Peyer's patch (tissue), 4 donors: ENCODE measurements around the gene WNK4. TPM values are rescaled to one million over a fixed set of nuclear protein-coding genes. Genes with fewer than 3 reads are reported as not detected.

ENCODE experiments used
- DNase-seq, 3 donors: peaks; one replicate each; pipeline ENCODE4 v3.0.0-alpha.2; 2017 to 2019
- H3K27ac ChIP-seq, 4 donors: fragments of 200-600 bp; sonication (generic); one replicate each; pipeline ENCODE4 v1.5.1; 2016 to 2019
- H3K27me3 ChIP-seq, 2 donors: fragments of 200-600 bp; sonication (generic); one replicate each; pipeline ENCODE4 v1.5.1; 2019
- H3K36me3 ChIP-seq, 3 donors: fragments of 200-600 bp; sonication (generic); one replicate each; pipeline ENCODE4 v1.5.1; 2016 to 2019
- H3K4me1 ChIP-seq, 4 donors: fragments of 200-600 bp; sonication (generic); one replicate each; pipeline ENCODE4 v1.5.1; 2016 to 2019
- H3K4me3 ChIP-seq, 4 donors: fragments of 200-600 bp; sonication (generic); 1 replicate in 3 of 4; 2 replicates in 1 of 4; pipeline ENCODE4 v1.5.1; 2016 to 2019; ENCODE audit warnings: mild to moderate bottlenecking in 1 of 4
- H3K9me3 ChIP-seq, 4 donors: fragments of 200-600 bp; sonication (generic); one replicate each; pipeline ENCODE4 v1.5.1; 2016 to 2019; ENCODE audit warnings: mild to moderate bottlenecking in 1 of 4
- POLR2A ChIP-seq, 2 donors: fragments of 450-650 bp; IDR thresholded peaks; one replicate each; pipeline ENCODE4 v1.5.1; 2017; ENCODE audit warnings: antibody characterized with exemption in 2 of 2, mild to moderate bottlenecking in 2 of 2, moderate library complexity in 2 of 2
- total RNA-seq, 4 donors: library from RNA; depleted of rRNA; stranded (reverse); fragments of >200 nt; gene quantifications; one replicate each; pipeline ENCODE4 v1.1.0, GENCODE V29; 2016
- TF ChIP-seq, protein P1 (sequence below), 6 experiments: fragments of 450-650 bp in 4 of 6; fragments of 200-600 bp in 2 of 6; sonication (generic) in 1 of 6; IDR thresholded peaks; one replicate each; pipeline ENCODE4 v1.5.1; 2017 to 2019; ENCODE audit warnings: antibody characterized with exemption in 6 of 6, mild to moderate bottlenecking in 3 of 6, moderate library complexity in 1 of 6

WNK4 gene
- total RNA-seq, 4 donors from 2014 or later, result 7.2 to 56.0 (median 28.7) TPM

DNA sequence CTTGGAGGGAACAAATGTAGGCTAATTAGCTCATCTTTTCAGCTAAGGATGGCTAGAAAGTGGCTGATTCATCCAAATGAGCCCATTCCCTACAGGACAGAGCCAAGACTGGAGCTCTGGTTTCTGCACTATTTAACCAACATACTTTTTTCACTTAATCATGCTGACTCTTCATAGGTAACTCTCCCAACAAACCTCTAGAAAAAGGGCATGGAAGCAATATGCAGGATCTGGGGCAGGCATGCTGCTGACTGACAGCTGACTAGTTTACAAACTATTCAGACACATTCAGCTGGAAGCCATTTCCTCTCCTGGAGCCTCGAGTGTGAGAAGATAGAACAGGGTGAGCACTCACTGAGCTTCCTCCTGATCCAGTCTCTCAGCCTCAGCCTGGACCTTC, 37.5 kb downstream of the WNK4 start:
- Histone ChIP-seq H3K27ac (no peak overlapping the region), H3K4me3 (no peak overlapping the region), H3K4me1 (peaks cover 0 to 10% (median 2%) of the 10 kb centered on the region in 4 donors), H3K27me3 (no peaks in the 10 kb centered on the region), H3K36me3 (peaks cover 0 to 95% (median 0%) of the 10 kb centered on the region in 3 donors), H3K9me3 (no peaks in the 10 kb centered on the region)
- no peak for DNase-seq
- TF ChIP-seq, protein P1, sequence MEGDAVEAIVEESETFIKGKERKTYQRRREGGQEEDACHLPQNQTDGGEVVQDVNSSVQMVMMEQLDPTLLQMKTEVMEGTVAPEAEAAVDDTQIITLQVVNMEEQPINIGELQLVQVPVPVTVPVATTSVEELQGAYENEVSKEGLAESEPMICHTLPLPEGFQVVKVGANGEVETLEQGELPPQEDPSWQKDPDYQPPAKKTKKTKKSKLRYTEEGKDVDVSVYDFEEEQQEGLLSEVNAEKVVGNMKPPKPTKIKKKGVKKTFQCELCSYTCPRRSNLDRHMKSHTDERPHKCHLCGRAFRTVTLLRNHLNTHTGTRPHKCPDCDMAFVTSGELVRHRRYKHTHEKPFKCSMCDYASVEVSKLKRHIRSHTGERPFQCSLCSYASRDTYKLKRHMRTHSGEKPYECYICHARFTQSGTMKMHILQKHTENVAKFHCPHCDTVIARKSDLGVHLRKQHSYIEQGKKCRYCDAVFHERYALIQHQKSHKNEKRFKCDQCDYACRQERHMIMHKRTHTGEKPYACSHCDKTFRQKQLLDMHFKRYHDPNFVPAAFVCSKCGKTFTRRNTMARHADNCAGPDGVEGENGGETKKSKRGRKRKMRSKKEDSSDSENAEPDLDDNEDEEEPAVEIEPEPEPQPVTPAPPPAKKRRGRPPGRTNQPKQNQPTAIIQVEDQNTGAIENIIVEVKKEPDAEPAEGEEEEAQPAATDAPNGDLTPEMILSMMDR (IDR thresholded peaks at IDR 0.05), result no peak
- no peak for TF ChIP-seq POLR2A (IDR thresholded peaks at IDR 0.05)

DNA sequence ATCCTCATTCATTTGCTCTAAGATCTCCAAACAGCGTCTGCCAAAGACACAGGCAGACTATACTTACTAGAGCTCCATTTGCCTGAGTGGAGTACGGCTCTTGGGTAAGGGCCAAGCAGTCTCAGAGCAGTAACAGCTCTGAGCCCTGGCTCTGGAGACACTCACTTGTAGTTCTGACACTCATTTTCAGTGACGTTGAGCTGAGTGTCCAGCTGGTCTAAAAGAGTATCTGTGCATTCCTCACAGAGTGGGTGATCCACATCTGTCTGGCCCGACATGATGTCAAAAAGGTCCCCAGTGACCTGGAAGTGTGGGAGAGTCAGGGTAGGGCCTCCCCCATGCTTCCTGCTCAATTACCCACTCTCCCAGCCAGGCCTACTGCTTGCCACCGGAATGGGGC, 38.0 kb downstream of the WNK4 start:
- no peak for DNase-seq
- peaks cover 0 to 90% (median 0%) of the 10 kb centered on the region in 3 donors for H3K36me3 ChIP-seq
- H3K9me3 ChIP-seq, result no peaks in the 10 kb centered on the region
- no peak overlapping the region for H3K4me3 ChIP-seq
- no peaks in the 10 kb centered on the region for H3K27me3 ChIP-seq
- H3K27ac ChIP-seq, result no peak overlapping the region
- TF ChIP-seq, protein P1 (IDR thresholded peaks at IDR 0.05), result no peak
- H3K4me1 ChIP-seq, result peaks cover 0 to 15% (median 5%) of the 10 kb centered on the region in 4 donors

DNA sequence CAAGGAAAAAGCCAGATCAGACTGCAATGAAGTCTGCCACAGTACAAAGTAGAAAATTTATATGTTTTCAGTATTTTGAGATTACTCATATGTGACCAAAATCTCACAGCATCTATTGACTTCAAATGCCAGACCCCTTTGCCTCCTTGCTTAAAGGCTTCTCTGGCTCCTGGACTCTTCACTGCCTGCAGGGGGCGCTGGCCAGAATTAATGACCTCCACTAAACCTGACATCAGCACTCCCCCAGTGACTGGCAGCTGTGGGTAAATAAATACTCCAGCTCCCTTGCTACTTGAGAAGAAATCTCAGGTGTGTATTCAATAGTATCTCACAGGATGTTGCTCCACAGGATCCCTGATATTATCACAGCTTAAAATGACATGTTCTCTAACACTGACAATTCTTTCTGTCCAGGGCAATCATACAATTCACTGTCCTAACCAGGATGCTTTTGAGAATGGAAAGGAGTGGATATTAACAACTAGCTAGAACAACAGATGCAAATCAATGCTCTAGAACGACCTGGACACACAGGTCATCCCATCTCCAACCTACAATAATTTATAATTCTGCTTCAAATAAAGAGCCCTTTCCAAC, 39.6 kb downstream of the WNK4 start:
- Histone ChIP-seq H3K9me3 (no peaks in the 10 kb centered on the region), H3K27ac (no peak overlapping the region), H3K27me3 (no peaks in the 10 kb centered on the region), H3K36me3 (peaks cover 0 to 73% (median 0%) of the 10 kb centered on the region in 3 donors), H3K4me3 (no peak overlapping the region), H3K4me1 (peaks cover 0 to 17% (median 9%) of the 10 kb centered on the region in 4 donors)
- DNase-seq, result peak; percentile 46 to 80 (median 72)
- TF ChIP-seq, protein P1 (IDR thresholded peaks at IDR 0.05), result peak; percentile 4 to 64 (median 52)
- TF ChIP-seq POLR2A (IDR thresholded peaks at IDR 0.05), result no peak

DNA sequence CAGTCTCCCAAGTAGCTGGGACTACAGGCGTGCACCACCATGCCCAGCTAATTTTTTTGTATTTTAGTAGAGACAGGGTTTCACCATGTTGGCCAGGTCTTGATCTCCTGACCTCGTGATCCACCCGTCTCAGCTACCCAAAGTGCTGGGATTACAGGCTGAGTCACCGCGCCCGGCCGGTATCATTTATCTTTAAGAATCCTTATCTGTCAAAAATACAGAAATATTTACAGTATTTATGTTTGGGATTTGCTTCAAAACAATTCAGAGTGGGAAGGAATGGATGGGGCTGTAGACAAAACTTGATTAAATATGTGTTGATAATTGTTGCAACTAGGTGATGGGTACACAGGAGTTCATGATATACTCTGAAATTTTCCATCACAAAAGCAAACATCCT, 40.8 kb downstream of the WNK4 start:
- H3K4me3 ChIP-seq, result no peak overlapping the region
- no peak overlapping the region for H3K27ac ChIP-seq
- H3K36me3 ChIP-seq, result peaks cover 0 to 62% (median 0%) of the 10 kb centered on the region in 3 donors
- peaks cover 0 to 17% (median 9%) of the 10 kb centered on the region in 4 donors for H3K4me1 ChIP-seq
- TF ChIP-seq POLR2A (IDR thresholded peaks at IDR 0.05), result no peak
- TF ChIP-seq, protein P1 (IDR thresholded peaks at IDR 0.05), result no peak
- DNase-seq, result no peak
- H3K9me3 ChIP-seq, result no peaks in the 10 kb centered on the region
- H3K27me3 ChIP-seq, result no peaks in the 10 kb centered on the region

DNA sequence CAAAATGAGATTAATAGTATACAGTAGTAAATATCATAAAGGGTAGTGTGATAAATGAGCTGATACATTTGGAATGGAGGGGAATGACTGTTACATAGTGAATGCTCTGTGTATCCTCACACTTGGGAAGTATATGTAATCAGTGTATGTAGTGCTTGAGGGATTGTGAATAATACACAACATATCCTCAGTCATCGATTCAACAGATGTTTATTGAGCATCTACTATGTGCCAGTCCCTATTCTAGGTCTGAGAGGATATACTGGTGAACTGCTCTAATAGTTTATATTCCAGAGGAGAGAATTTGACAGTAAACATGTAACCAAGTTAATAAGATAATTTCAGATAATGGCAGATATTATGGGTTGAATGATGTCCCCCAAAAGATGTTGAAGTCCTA, 47.1 kb downstream of the WNK4 start:
- H3K9me3 ChIP-seq, result no peaks in the 10 kb centered on the region
- H3K27ac ChIP-seq, result no peak overlapping the region
- no peak for TF ChIP-seq POLR2A (IDR thresholded peaks at IDR 0.05)
- TF ChIP-seq, protein P1 (IDR thresholded peaks at IDR 0.05), result no peak
- H3K4me3 ChIP-seq, result no peak overlapping the region
- no peak for DNase-seq
- H3K27me3 ChIP-seq, result no peaks in the 10 kb centered on the region
- peaks cover 0 to 14% (median 9%) of the 10 kb centered on the region in 4 donors for H3K4me1 ChIP-seq
- no peaks in the 10 kb centered on the region for H3K36me3 ChIP-seq
